ENCODE measurements around the gene FN1. TPM values are rescaled to one million over a fixed set of nuclear protein-coding genes. Genes with fewer than 3 reads are reported as not detected.
A peak's percentile ranks its signal among the peaks of the same experiment; 100 is the strongest.

FN1 gene
- total RNA-seq, 1 donor: 18,025 TPM

DNA sequence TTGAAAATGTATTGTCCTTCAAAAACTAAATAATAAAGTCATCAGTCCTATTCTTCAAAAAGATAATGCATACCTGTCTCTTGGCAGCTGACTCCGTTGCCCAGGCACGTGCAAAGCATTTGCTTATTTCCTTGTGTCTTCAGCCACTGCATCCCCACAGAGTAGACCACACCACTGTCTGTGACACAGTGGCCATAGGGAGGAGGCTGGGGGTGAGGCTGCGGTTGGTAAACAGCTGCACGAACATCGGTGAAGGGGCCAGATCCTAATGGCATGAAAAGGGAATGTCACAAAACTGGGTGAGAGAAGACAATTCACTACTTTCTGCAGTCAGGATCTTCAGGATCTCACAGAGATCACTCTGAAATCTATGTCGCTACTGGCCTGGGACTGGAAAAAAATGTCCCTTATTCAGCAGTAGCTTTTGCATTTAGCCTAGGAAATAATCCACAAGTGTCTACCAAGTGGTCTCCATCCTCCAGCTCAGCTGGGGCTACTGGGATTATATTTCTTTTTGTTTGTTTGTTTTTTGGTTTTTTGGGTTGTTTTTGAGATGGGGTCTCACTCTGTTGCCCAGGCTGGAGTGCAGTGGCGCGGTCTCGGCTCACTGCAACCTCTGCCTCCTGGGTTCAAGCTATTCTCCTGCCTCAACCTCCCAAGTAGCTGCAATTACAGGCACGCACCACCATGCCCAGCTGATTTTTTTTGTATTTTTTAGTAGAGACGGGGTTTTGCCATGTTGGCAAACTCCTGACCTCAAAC lies 10.7 kb downstream of the FN1 start:
- Histone ChIP-seq H3K36me3 (ENCODE audit: insufficient read depth, low read length) (peaks cover 95% of the 10 kb centered on the region), H3K27me3 (ENCODE audit: insufficient read depth, low read length) (no peaks in the 10 kb centered on the region), H3K27ac (ENCODE audit: low read depth, low read length) (peak overlapping the region; percentile 58), H3K9me3 (ENCODE audit: low read depth, low read length) (no peaks in the 10 kb centered on the region), H3K79me2 (ENCODE audit: insufficient read depth, low read length) (peaks cover 49% of the 10 kb centered on the region), H3K4me3 (ENCODE audit: insufficient read depth, low read length) (peak overlapping the region; percentile 8), H2AFZ (ENCODE audit: low read length) (no peak overlapping the region), H4K20me1 (ENCODE audit: insufficient read depth, low read length) (peaks cover 65% of the 10 kb centered on the region), H3K4me1 (ENCODE audit: insufficient read depth, low read length) (peaks cover 77% of the 10 kb centered on the region), H3K4me2 (ENCODE audit: insufficient read depth, low read length) (peak overlapping the region; percentile 46)
- no peak for DNase-seq (ENCODE audit: insufficient read length, low spot score, missing footprints)
- TF ChIP-seq, protein P1, sequence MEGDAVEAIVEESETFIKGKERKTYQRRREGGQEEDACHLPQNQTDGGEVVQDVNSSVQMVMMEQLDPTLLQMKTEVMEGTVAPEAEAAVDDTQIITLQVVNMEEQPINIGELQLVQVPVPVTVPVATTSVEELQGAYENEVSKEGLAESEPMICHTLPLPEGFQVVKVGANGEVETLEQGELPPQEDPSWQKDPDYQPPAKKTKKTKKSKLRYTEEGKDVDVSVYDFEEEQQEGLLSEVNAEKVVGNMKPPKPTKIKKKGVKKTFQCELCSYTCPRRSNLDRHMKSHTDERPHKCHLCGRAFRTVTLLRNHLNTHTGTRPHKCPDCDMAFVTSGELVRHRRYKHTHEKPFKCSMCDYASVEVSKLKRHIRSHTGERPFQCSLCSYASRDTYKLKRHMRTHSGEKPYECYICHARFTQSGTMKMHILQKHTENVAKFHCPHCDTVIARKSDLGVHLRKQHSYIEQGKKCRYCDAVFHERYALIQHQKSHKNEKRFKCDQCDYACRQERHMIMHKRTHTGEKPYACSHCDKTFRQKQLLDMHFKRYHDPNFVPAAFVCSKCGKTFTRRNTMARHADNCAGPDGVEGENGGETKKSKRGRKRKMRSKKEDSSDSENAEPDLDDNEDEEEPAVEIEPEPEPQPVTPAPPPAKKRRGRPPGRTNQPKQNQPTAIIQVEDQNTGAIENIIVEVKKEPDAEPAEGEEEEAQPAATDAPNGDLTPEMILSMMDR (IDR thresholded peaks at IDR 0.05; ENCODE audit: extremely low read depth, low read depth, low read length): no peak

DNA sequence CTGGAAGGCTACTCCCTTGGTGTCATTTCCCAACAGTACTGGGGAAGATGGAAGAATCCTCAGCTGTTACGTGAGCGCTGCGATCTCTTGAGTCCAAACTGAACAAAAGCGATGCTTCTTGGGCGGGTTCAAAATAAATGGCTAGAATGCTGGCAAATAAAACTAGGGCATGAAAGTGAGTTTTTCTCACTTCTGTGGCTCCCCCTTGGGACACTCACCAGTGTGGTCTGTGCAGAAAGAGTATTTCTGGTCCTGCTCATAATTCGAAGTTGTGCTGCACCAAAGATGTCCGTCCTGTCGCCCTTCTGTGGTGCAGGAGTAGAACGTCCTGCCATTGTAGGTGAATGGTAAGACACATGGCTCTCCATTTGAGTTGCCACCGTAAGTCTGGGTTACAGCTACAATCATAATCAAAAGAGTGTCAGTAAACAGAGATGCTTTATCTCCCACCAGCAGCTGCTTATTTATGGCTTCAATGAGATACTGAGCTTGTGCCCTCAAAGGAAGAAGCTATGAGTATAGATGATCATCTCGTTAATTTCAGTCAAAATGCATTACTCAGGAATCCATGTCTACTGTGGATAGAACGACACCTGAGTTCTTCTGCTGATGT lies 11.8 kb downstream of the FN1 start:
- Histone ChIP-seq H3K4me3 (ENCODE audit: insufficient read depth, low read length) (peak overlapping the region; percentile 48), H3K4me2 (ENCODE audit: insufficient read depth, low read length) (peak overlapping the region; percentile 36)

DNA sequence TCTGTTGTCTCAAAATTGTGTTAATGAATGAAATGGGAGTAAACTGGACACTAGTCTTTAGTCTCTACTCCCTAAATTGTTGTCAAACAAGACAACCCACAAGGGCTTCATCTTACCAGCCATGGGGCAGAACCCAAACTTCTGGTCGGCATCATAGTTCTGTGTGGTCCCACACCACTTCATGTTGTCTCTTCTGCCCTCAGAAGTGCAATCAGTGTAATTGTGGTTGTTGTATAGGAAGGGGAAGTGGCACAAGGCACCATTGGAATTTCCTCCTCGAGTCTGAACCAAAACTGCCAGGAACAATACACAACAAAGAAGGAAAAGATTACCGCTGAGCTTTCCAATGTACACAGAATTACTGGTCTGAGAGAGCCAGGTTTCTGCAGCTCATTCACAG lies 12.6 kb downstream of the FN1 start:
- H2AFZ ChIP-seq (ENCODE audit: low read length): no peak overlapping the region
- peak overlapping the region; percentile 36 for H3K4me2 ChIP-seq (ENCODE audit: insufficient read depth, low read length)
- peak overlapping the region; percentile 58 for H3K27ac ChIP-seq (ENCODE audit: low read depth, low read length)
- DNase-seq (ENCODE audit: insufficient read length, low spot score, missing footprints): no peak
- peaks cover 40% of the 10 kb centered on the region for H3K79me2 ChIP-seq (ENCODE audit: insufficient read depth, low read length)
- H3K4me3 ChIP-seq (ENCODE audit: insufficient read depth, low read length): peak overlapping the region; percentile 48
- H4K20me1 ChIP-seq (ENCODE audit: insufficient read depth, low read length): peaks cover 70% of the 10 kb centered on the region
- H3K4me1 ChIP-seq (ENCODE audit: insufficient read depth, low read length): peaks cover 70% of the 10 kb centered on the region
- H3K27me3 ChIP-seq (ENCODE audit: insufficient read depth, low read length): no peaks in the 10 kb centered on the region
- no peaks in the 10 kb centered on the region for H3K9me3 ChIP-seq (ENCODE audit: low read depth, low read length)
- peaks cover 95% of the 10 kb centered on the region for H3K36me3 ChIP-seq (ENCODE audit: insufficient read depth, low read length)
- TF ChIP-seq, protein P1 (IDR thresholded peaks at IDR 0.05; ENCODE audit: extremely low read depth, low read depth, low read length): no peak

More for the DNA sequence above, 11.8 kb downstream of the FN1 start:
- H3K27me3 ChIP-seq (ENCODE audit: insufficient read depth, low read length): no peaks in the 10 kb centered on the region
- H3K4me1 ChIP-seq (ENCODE audit: insufficient read depth, low read length): peaks cover 69% of the 10 kb centered on the region
- H4K20me1 ChIP-seq (ENCODE audit: insufficient read depth, low read length): peaks cover 66% of the 10 kb centered on the region
- H3K36me3 ChIP-seq (ENCODE audit: insufficient read depth, low read length): peaks cover 95% of the 10 kb centered on the region
- H2AFZ ChIP-seq (ENCODE audit: low read length): no peak overlapping the region
- TF ChIP-seq, protein P1 (IDR thresholded peaks at IDR 0.05; ENCODE audit: extremely low read depth, low read depth, low read length): no peak
- peak overlapping the region; percentile 58 for H3K27ac ChIP-seq (ENCODE audit: low read depth, low read length)
- H3K9me3 ChIP-seq (ENCODE audit: low read depth, low read length): no peaks in the 10 kb centered on the region
- peaks cover 41% of the 10 kb centered on the region for H3K79me2 ChIP-seq (ENCODE audit: insufficient read depth, low read length)
- no peak for DNase-seq (ENCODE audit: insufficient read length, low spot score, missing footprints)

DNA sequence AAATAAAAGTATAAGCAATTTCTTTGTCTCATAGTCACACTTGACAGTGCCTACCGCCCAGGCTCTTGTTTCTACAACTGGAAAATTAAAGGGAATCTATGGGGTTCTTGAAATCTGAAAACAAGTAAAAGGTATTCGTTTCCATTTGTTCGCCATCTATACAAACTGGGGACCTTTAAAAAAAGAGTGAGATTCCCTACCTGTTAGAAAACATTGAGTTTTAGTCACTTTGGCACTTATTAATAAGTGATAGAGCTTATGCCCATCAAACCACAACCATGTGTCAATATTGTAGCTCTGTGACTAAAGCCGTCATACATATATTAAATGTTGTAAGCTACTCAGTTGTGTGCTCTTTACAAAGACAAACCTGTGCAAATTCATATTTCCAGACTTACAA lies 13.2 kb downstream of the FN1 start:
- peaks cover 36% of the 10 kb centered on the region for H3K79me2 ChIP-seq (ENCODE audit: insufficient read depth, low read length)
- TF ChIP-seq, protein P1 (IDR thresholded peaks at IDR 0.05; ENCODE audit: extremely low read depth, low read depth, low read length): no peak
- no peak for DNase-seq (ENCODE audit: insufficient read length, low spot score, missing footprints)
- no peaks in the 10 kb centered on the region for H3K9me3 ChIP-seq (ENCODE audit: low read depth, low read length)
- peaks cover 70% of the 10 kb centered on the region for H3K4me1 ChIP-seq (ENCODE audit: insufficient read depth, low read length)
- no peaks in the 10 kb centered on the region for H3K27me3 ChIP-seq (ENCODE audit: insufficient read depth, low read length)
- peaks cover 70% of the 10 kb centered on the region for H4K20me1 ChIP-seq (ENCODE audit: insufficient read depth, low read length)
- H3K4me2 ChIP-seq (ENCODE audit: insufficient read depth, low read length): peak overlapping the region; percentile 62
- H3K4me3 ChIP-seq (ENCODE audit: insufficient read depth, low read length): no peak overlapping the region
- H3K27ac ChIP-seq (ENCODE audit: low read depth, low read length): peak overlapping the region; percentile 58
- H2AFZ ChIP-seq (ENCODE audit: low read length): no peak overlapping the region
- H3K36me3 ChIP-seq (ENCODE audit: insufficient read depth, low read length): peaks cover 95% of the 10 kb centered on the region
